H9 (cell line): ENCODE measurements around the gene ADAMTS13. TPM values are rescaled to one million over a fixed set of nuclear protein-coding genes. Genes with fewer than 3 reads are reported as not detected.
"Not testable (repeated sequence)": the region's sequence is repeated elsewhere in the genome, so short reads cannot be mapped to it uniquely, and the experiment has no call there.

Experiments
- DNase-seq: peaks from one replicate; pipeline ENCODE4 v3.0.0-alpha.2; 2017
- H2AFZ ChIP-seq: one replicate; pipeline ENCODE4 v1.6.1; 2013; ENCODE audit warnings: mild to moderate bottlenecking, low read length, control low read depth, moderate library complexity
- H2AK5ac ChIP-seq: 2 replicates; pipeline ENCODE4 v1.6.1; 2013; ENCODE audit warnings: low read length, control low read depth, mixed read lengths; ENCODE audit not compliant: insufficient read length
- H2BK120ac ChIP-seq: one replicate; pipeline ENCODE4 v1.6.1; 2013; ENCODE audit warnings: low read depth, mild to moderate bottlenecking, low read length, control low read depth, inconsistent platforms; ENCODE audit not compliant: poor library complexity, severe bottlenecking
- H2BK12ac ChIP-seq: 2 replicates; pipeline ENCODE4 v1.6.1; 2013; ENCODE audit warnings: low read length, control low read depth, mixed read lengths, low read depth; ENCODE audit not compliant: insufficient read length
- H2BK15ac ChIP-seq: 2 replicates; pipeline ENCODE4 v1.6.1; 2013; ENCODE audit warnings: low read depth, low read length, control low read depth
- H2BK20ac ChIP-seq: one replicate; pipeline ENCODE4 v1.6.1; 2013; ENCODE audit warnings: low read depth, mild to moderate bottlenecking, low read length, control low read depth, inconsistent platforms; ENCODE audit not compliant: poor library complexity, severe bottlenecking
- H2BK5ac ChIP-seq: 2 replicates; pipeline ENCODE4 v1.6.1; 2013; ENCODE audit warnings: low read length, control low read depth, mixed read lengths; ENCODE audit not compliant: insufficient read length
- H3K14ac ChIP-seq: 2 replicates; pipeline ENCODE4 v1.6.1; 2013; ENCODE audit warnings: low read length, control low read depth; ENCODE audit not compliant: insufficient read depth
- H3K18ac ChIP-seq: 2 replicates; pipeline ENCODE4 v1.6.1; 2013; ENCODE audit warnings: low read depth, mild to moderate bottlenecking, mixed read lengths, low read length, control low read depth; ENCODE audit not compliant: insufficient read length
- H3K23ac ChIP-seq: 2 replicates; pipeline ENCODE4 v1.6.1; 2013; ENCODE audit warnings: low read length, control low read depth, mixed read lengths, low read depth; ENCODE audit not compliant: insufficient read length
- H3K23me2 ChIP-seq: 2 replicates; pipeline ENCODE4 v1.6.1; 2013; ENCODE audit warnings: low read depth, mild to moderate bottlenecking, mixed read lengths, low read length, control low read depth; ENCODE audit not compliant: insufficient read length, poor library complexity, severe bottlenecking
- H3K27ac ChIP-seq: 2 replicates; pipeline ENCODE4 v1.5.1; 2013; ENCODE audit warnings: low read length, control low read depth, mixed read lengths, low read depth; ENCODE audit not compliant: insufficient read length
- H3K27me3 ChIP-seq: 2 replicates; pipeline ENCODE4 v1.6.1; 2013; ENCODE audit warnings: low read length, control low read depth, inconsistent platforms; ENCODE audit not compliant: insufficient read depth
- H3K4ac ChIP-seq: 2 replicates; pipeline ENCODE4 v1.6.1; 2013; ENCODE audit warnings: low read depth, mild to moderate bottlenecking, control low read depth, inconsistent platforms, low read length, moderate library complexity
- H3K4me1 ChIP-seq: 2 replicates; pipeline ENCODE4 v1.6.1; 2013; ENCODE audit warnings: low read length, control low read depth, inconsistent platforms; ENCODE audit not compliant: insufficient read depth
- H3K4me2 ChIP-seq: 2 replicates; pipeline ENCODE4 v1.6.1; 2013; ENCODE audit warnings: low read length, control low read depth, mixed read lengths; ENCODE audit not compliant: insufficient read length, insufficient read depth
- H3K56ac ChIP-seq: 2 replicates; pipeline ENCODE4 v1.6.1; 2013; ENCODE audit warnings: low read depth, mild to moderate bottlenecking, mixed read lengths, low read length, control low read depth; ENCODE audit not compliant: insufficient read length
- H3K79me1 ChIP-seq: 2 replicates; pipeline ENCODE4 v1.6.1; 2013; ENCODE audit warnings: low read depth, mild to moderate bottlenecking, moderate library complexity, low read length, control low read depth, inconsistent platforms; ENCODE audit not compliant: insufficient read depth, poor library complexity, severe bottlenecking
- H3K79me2 ChIP-seq: 2 replicates; pipeline ENCODE4 v1.6.1; 2013; ENCODE audit warnings: low read length, control low read depth, inconsistent platforms; ENCODE audit not compliant: insufficient read depth
- H3K9ac ChIP-seq: 2 replicates; pipeline ENCODE4 v1.6.1; 2013; ENCODE audit warnings: low read length, control low read depth, mixed read lengths; ENCODE audit not compliant: insufficient read length; ENCODE audit errors: extremely low read depth
- H3K9me3 ChIP-seq: one replicate; pipeline ENCODE4 v1.6.1; 2013; ENCODE audit warnings: low read depth, low read length, inconsistent platforms; ENCODE audit not compliant: control insufficient read depth
- H3T11ph ChIP-seq: one replicate; pipeline ENCODE4 v1.6.1; 2013; ENCODE audit warnings: mild to moderate bottlenecking, low read length, control low read depth, inconsistent platforms
- H4K20me1 ChIP-seq: one replicate; pipeline ENCODE4 v1.6.1; 2013; ENCODE audit not compliant: control insufficient read depth, insufficient read length, insufficient read depth
- H4K5ac ChIP-seq: 2 replicates; pipeline ENCODE4 v1.6.1; 2013; ENCODE audit warnings: low read depth, mild to moderate bottlenecking, mixed read lengths, low read length, control low read depth; ENCODE audit not compliant: insufficient read length
- H4K8ac ChIP-seq: replicated peaks from 2 replicates; pipeline ENCODE4 v1.6.1; 2013; ENCODE audit warnings: low read length, control low read depth, mixed read lengths, low read depth; ENCODE audit not compliant: insufficient read length
- H4K91ac ChIP-seq: 2 replicates; pipeline ENCODE4 v1.6.1; 2013; ENCODE audit warnings: low read depth, mild to moderate bottlenecking, moderate library complexity, mixed read lengths, low read length, control low read depth; ENCODE audit not compliant: insufficient read length
- H3K27ac Mint-ChIP-seq, 3 experiments: 2 replicates in 2 of 3; 3 replicates in 1 of 3; pipeline ENCODE4 v1.8.0; 2020 to 2021; ENCODE audit warnings: mixed read lengths in 3 of 3, mild to moderate bottlenecking in 1 of 3, moderate library complexity in 1 of 3
- H3K27me3 Mint-ChIP-seq: 2 replicates; pipeline ENCODE4 v1.8.0; 2021; ENCODE audit warnings: low read depth, mild to moderate bottlenecking, moderate library complexity, mixed read lengths
- H3K36me3 Mint-ChIP-seq, 3 experiments: 2 replicates in 2 of 3; 3 replicates in 1 of 3; pipeline ENCODE4 v1.8.0; 2020 to 2021; ENCODE audit warnings: low read depth in 3 of 3, mixed read lengths in 3 of 3; ENCODE audit not compliant: insufficient read depth in 1 of 3
- H3K4me1 Mint-ChIP-seq, 2 experiments: 2 replicates each; pipeline ENCODE4 v1.8.0; 2020; ENCODE audit warnings: mixed read lengths in 2 of 2
- H3K4me3 Mint-ChIP-seq, 2 experiments: 2 replicates in 1 of 2; 3 replicates in 1 of 2; pipeline ENCODE4 v1.8.0; 2020 to 2021; ENCODE audit warnings: mild to moderate bottlenecking in 2 of 2, mixed read lengths in 2 of 2, moderate library complexity in 1 of 2
- H3K9me3 Mint-ChIP-seq, 2 experiments: 2 replicates in 1 of 2; 3 replicates in 1 of 2; pipeline ENCODE4 v1.8.0; 2020; ENCODE audit warnings: mild to moderate bottlenecking in 2 of 2, mixed read lengths in 2 of 2, moderate library complexity in 1 of 2
- WGBS: extraction: QIAGEN DNeasy Blood & Tissue Kit; methylation state at CpG from one replicate; pipeline ENCODE4 v1.1.7; 2013; ENCODE audit warnings: missing lambda C conversion rate, low lambda C conversion rate, mixed read lengths; ENCODE audit not compliant: insufficient read length; ENCODE audit errors: extremely low coverage; 5-methylcytosine and 5-hydroxymethylcytosine counted together
- total RNA-seq: library from RNA; stranded (reverse); gene quantifications from 2 replicates; pipeline ENCODE4 v1.2.1, GENCODE V29; 2021

The ADAMTS13 gene
- total RNA-seq, 1 experiment from 2014 or later = 8.8 TPM

DNA sequence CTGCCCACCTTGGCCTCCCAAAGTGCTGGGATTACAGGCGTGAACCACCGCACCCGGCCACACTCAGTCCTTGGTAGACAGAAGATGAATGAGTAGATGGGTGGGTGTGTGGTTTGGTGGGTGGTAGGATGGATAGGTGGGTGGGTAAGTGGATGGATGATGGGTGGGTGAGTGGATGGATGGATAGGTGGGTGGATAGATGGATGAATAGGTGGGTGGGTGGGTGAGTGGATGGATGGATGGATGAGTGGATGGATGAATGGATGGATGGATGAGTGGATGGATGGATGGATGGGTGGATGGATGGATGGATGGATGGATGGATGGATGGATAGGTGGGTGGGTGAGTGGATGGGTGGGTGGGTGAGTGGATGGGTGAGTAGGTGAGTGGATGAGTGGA lies 29.9 kb upstream of the ADAMTS13 start:
- not testable (repeated sequence) for H3K18ac ChIP-seq, H3K23ac ChIP-seq, H3K4me1 ChIP-seq, H3K36me3 Mint-ChIP-seq, H3K79me1 ChIP-seq, H3K27ac ChIP-seq, H3T11ph ChIP-seq, H4K20me1 ChIP-seq, H4K91ac ChIP-seq, H4K5ac ChIP-seq, H3K14ac ChIP-seq, H3K4ac ChIP-seq, H2BK5ac ChIP-seq, H2AFZ ChIP-seq, H2BK120ac ChIP-seq, H3K4me2 ChIP-seq, H3K56ac ChIP-seq, DNase-seq, H2BK20ac ChIP-seq, H3K23me2 ChIP-seq, H3K9me3 ChIP-seq, H3K4me1 Mint-ChIP-seq, H2BK12ac ChIP-seq, H3K79me2 ChIP-seq, H3K4me3 Mint-ChIP-seq, H3K27ac Mint-ChIP-seq, H3K27me3 ChIP-seq, H3K9ac ChIP-seq, H2BK15ac ChIP-seq, H4K8ac ChIP-seq, H2AK5ac ChIP-seq
- WGBS = no CpG with 5 or more reads among the region's 3 CpGs
- Mint-ChIP-seq H3K9me3 (peaks cover 15% of the 10 kb centered on the region in 2 experiments), H3K27me3 (peaks cover 42% of the 10 kb centered on the region)
